Measurements from ENCODE around the gene MTG1. TPM values are rescaled to one million over a fixed set of nuclear protein-coding genes. Genes with fewer than 3 reads are reported as not detected.

The MTG1 gene
- polyA plus RNA-seq, 1 donor (not counting 4 experiments of a cell fraction or from before 2014, with no cell fraction given): 31.6 TPM

- no peak overlapping the region for H3K27ac ChIP-seq (ENCODE audit: control insufficient read depth, insufficient read depth, low read length)
- FAIRE-seq: no peak
Observed at GRCh38 chr10:133358162-133358924, 35.6 kb upstream of the MTG1 start.

GRCh38 chr10:133358925-133359310 lies 35.0 kb upstream of the MTG1 start:
- H3K4me2 ChIP-seq (ENCODE audit: control insufficient read depth, extremely low read depth, insufficient read depth, low read depth, low read length): no peak overlapping the region
- no peak for DNase-seq (ENCODE audit: low read depth, low spot score)
- H3K27me3 ChIP-seq (ENCODE audit: control insufficient read depth, extremely low read depth, insufficient read depth, low read length): peaks cover 7% of the 10 kb centered on the region
- peaks cover 0 to 7% of the 10 kb centered on the region in 2 experiments for H3K36me3 ChIP-seq (ENCODE audit: control insufficient read depth in 2 of 2, extremely low read depth in 1 of 2, insufficient read depth in 2 of 2, low read length in 2 of 2)
- dilution Hi-C loops (cut with MboI; ENCODE audit: extremely low pct_ligation_motif_present, low sequenced_read_pairs): no loop called here
- H3K9me3 ChIP-seq (ENCODE audit: control insufficient read depth, low read depth, low read length): no peaks in the 10 kb centered on the region
- H3K4me1 ChIP-seq (ENCODE audit: control insufficient read depth, extremely low read depth, insufficient read depth, low read length): no peaks in the 10 kb centered on the region
- no peak overlapping the region for H3K27ac ChIP-seq (ENCODE audit: control insufficient read depth, insufficient read depth, low read length)
- no peak overlapping the region for H3K4me3 ChIP-seq (ENCODE audit: control insufficient read depth in 2 of 3, extremely low read depth in 1 of 3, insufficient read depth in 2 of 3, low read depth in 1 of 3, low read length in 3 of 3)
- H3K9me1 ChIP-seq (ENCODE audit: control insufficient read depth, extremely low read depth, insufficient read depth, low read length): no peaks in the 10 kb centered on the region
- no peak for FAIRE-seq
- H3K9ac ChIP-seq (ENCODE audit: control insufficient read depth, extremely low read depth, insufficient read depth, low read length): no peak overlapping the region
- H3K79me2 ChIP-seq (ENCODE audit: control insufficient read depth, insufficient read depth, low read length): no peaks in the 10 kb centered on the region
- TF ChIP-seq EZH2 (IDR thresholded peaks at IDR 0.05; ENCODE audit: low read length) (no peak), CTCF (optimal IDR thresholded peaks at IDR 0.05 in 1 of 3, IDR thresholded peaks at IDR 0.05 in 1 of 3, conservative IDR thresholded peaks at IDR 0.05 in 1 of 3; ENCODE audit: extremely low read depth in 1 of 3, insufficient read depth in 2 of 3, low read length in 3 of 3) (no peak)
- no peak overlapping the region for H2AFZ ChIP-seq (ENCODE audit: control insufficient read depth, low read length)
- no peaks in the 10 kb centered on the region for H4K20me1 ChIP-seq (ENCODE audit: control insufficient read depth, extremely low read depth, insufficient read depth, low read length)

More at GRCh38 chr10:133358162-133358924, 35.6 kb upstream of the MTG1 start:
- Histone ChIP-seq H3K9ac (ENCODE audit: control insufficient read depth, extremely low read depth, insufficient read depth, low read length) (no peak overlapping the region), H2AFZ (ENCODE audit: control insufficient read depth, low read length) (no peak overlapping the region), H3K79me2 (ENCODE audit: control insufficient read depth, insufficient read depth, low read length) (no peaks in the 10 kb centered on the region), H3K27me3 (ENCODE audit: control insufficient read depth, extremely low read depth, insufficient read depth, low read length) (peaks cover 7% of the 10 kb centered on the region), H3K4me3 (ENCODE audit: control insufficient read depth in 2 of 3, extremely low read depth in 1 of 3, insufficient read depth in 2 of 3, low read depth in 1 of 3, low read length in 3 of 3) (no peak overlapping the region), H3K9me1 (ENCODE audit: control insufficient read depth, extremely low read depth, insufficient read depth, low read length) (no peaks in the 10 kb centered on the region), H3K4me2 (ENCODE audit: control insufficient read depth, extremely low read depth, insufficient read depth, low read depth, low read length) (no peak overlapping the region), H3K36me3 (ENCODE audit: control insufficient read depth in 2 of 2, extremely low read depth in 1 of 2, insufficient read depth in 2 of 2, low read length in 2 of 2) (peaks cover 0 to 7% of the 10 kb centered on the region in 2 experiments), H3K4me1 (ENCODE audit: control insufficient read depth, extremely low read depth, insufficient read depth, low read length) (no peaks in the 10 kb centered on the region), H3K9me3 (ENCODE audit: control insufficient read depth, low read depth, low read length) (no peaks in the 10 kb centered on the region), H4K20me1 (ENCODE audit: control insufficient read depth, extremely low read depth, insufficient read depth, low read length) (no peaks in the 10 kb centered on the region)
- TF ChIP-seq EZH2 (IDR thresholded peaks at IDR 0.05; ENCODE audit: low read length) (no peak), CTCF (optimal IDR thresholded peaks at IDR 0.05 in 1 of 3, IDR thresholded peaks at IDR 0.05 in 1 of 3, conservative IDR thresholded peaks at IDR 0.05 in 1 of 3; ENCODE audit: extremely low read depth in 1 of 3, insufficient read depth in 2 of 3, low read length in 3 of 3) (no peak)
- DNase-seq (ENCODE audit: low read depth, low spot score): no peak
- dilution Hi-C loops (cut with MboI; ENCODE audit: extremely low pct_ligation_motif_present, low sequenced_read_pairs): no loop called here

Measured in keratinocyte (primary cell).